ENCODE results near the gene TP63.

The TP63 gene

GRCh38 chr3:189845069-189845468 lies 213.9 kb downstream of the TP63 start:
- TF ChIP-seq CTCF (IDR thresholded peaks at IDR 0.05; ENCODE audit: low read depth, low read length) = no peak
- no peak overlapping the region for H3K4me3 ChIP-seq (replicated peaks in 1 of 2; ENCODE audit: low read depth in 2 of 2, low read length in 2 of 2)

GRCh38 chr3:189848395-189849040 lies 217.3 kb downstream of the TP63 start:
- peak in 1 of 2 donors; percentile 15 for DNase-seq (ENCODE audit: low read depth in 2 of 2)
- H3K4me3 ChIP-seq (replicated peaks in 1 of 2; ENCODE audit: low read depth in 2 of 2, low read length in 2 of 2) = no peak overlapping the region
- TF ChIP-seq CTCF (IDR thresholded peaks at IDR 0.05; ENCODE audit: low read depth, low read length) = no peak

More at GRCh38 chr3:189845069-189845468, 213.9 kb downstream of the TP63 start:
- DNase-seq (ENCODE audit: low read depth in 2 of 2) = no peak

- TF ChIP-seq CTCF (IDR thresholded peaks at IDR 0.05; ENCODE audit: low read depth, low read length) = no peak
- DNase-seq (ENCODE audit: low read depth in 2 of 2) = no peak
- H3K4me3 ChIP-seq (replicated peaks in 1 of 2; ENCODE audit: low read depth in 2 of 2, low read length in 2 of 2) = no peak overlapping the region
These were observed 218.1 kb downstream of the TP63 start for GRCh38 chr3:189849262-189849661.

- DNase-seq (ENCODE audit: low read depth in 2 of 2) = no peak
- H3K4me3 ChIP-seq (replicated peaks in 1 of 2; ENCODE audit: low read depth in 2 of 2, low read length in 2 of 2) = no peak overlapping the region
- TF ChIP-seq CTCF (IDR thresholded peaks at IDR 0.05; ENCODE audit: low read depth, low read length) = no peak
These were observed 220.5 kb downstream of the TP63 start for GRCh38 chr3:189851682-189852081.

GRCh38 chr3:189853906-189854305 lies 222.7 kb downstream of the TP63 start:
- TF ChIP-seq CTCF (IDR thresholded peaks at IDR 0.05; ENCODE audit: low read depth, low read length) = no peak
- peak in 1 of 2 donors; percentile 14 for DNase-seq (ENCODE audit: low read depth in 2 of 2)
- no peak overlapping the region for H3K4me3 ChIP-seq (replicated peaks in 1 of 2; ENCODE audit: low read depth in 2 of 2, low read length in 2 of 2)

GRCh38 chr3:189860296-189860695 lies 229.1 kb downstream of the TP63 start:
- no peak for DNase-seq (ENCODE audit: low read depth in 2 of 2)
- TF ChIP-seq CTCF (IDR thresholded peaks at IDR 0.05; ENCODE audit: low read depth, low read length) = no peak
- H3K4me3 ChIP-seq (replicated peaks in 1 of 2; ENCODE audit: low read depth in 2 of 2, low read length in 2 of 2) = no peak overlapping the region

All from cardiac fibroblast (primary cell).